Ishikawa (cell line): Measurements from ENCODE around the gene LSM14B.

Source experiments
- CEBPB ChIP-seq: IDR thresholded peaks from 2 replicates; pipeline ENCODE4 v1.6.1; 2012
- CREB1 ChIP-seq: IDR thresholded peaks from 2 replicates; pipeline ENCODE4 v1.6.1; 2012; ENCODE audit warnings: low read depth
- EGR1 ChIP-seq: IDR thresholded peaks from 2 replicates; pipeline ENCODE4 v1.6.1; 2012
- EP300 ChIP-seq: IDR thresholded peaks from 2 replicates; pipeline ENCODE4 v1.6.1; 2012; ENCODE audit warnings: borderline replicate concordance
- FOXM1 ChIP-seq: IDR thresholded peaks from 2 replicates; pipeline ENCODE4 v1.6.1; 2012; ENCODE audit warnings: low read depth, borderline replicate concordance
- NFIC ChIP-seq: IDR thresholded peaks from 2 replicates; pipeline ENCODE4 v1.6.1; 2012
- RAD21 ChIP-seq: IDR thresholded peaks from 2 replicates; pipeline ENCODE4 v1.6.1; 2012; ENCODE audit warnings: low read depth
- REST ChIP-seq: IDR thresholded peaks from 2 replicates; pipeline ENCODE4 v1.6.1; 2012; ENCODE audit warnings: low read depth, mild to moderate bottlenecking
- TAF1 ChIP-seq: IDR thresholded peaks from 2 replicates; pipeline ENCODE4 v1.6.1; 2012; ENCODE audit warnings: low read depth, mild to moderate bottlenecking
- TCF12 ChIP-seq: IDR thresholded peaks from 2 replicates; pipeline ENCODE4 v1.6.1; 2012; ENCODE audit warnings: low read depth
- TEAD4 ChIP-seq: IDR thresholded peaks from 2 replicates; pipeline ENCODE4 v1.6.1; 2012
- USF1 ChIP-seq: IDR thresholded peaks from 2 replicates; pipeline ENCODE4 v1.6.1; 2012
- YY1 ChIP-seq: IDR thresholded peaks from 2 replicates; pipeline ENCODE4 v1.6.1; 2012; ENCODE audit warnings: low read depth
- ZBTB7A ChIP-seq: IDR thresholded peaks from 2 replicates; pipeline ENCODE4 v1.6.1; 2012; ENCODE audit warnings: low read depth
- TF ChIP-seq, protein P1 (sequence below): IDR thresholded peaks from 2 replicates; pipeline ENCODE4 v1.6.1; 2012

The LSM14B gene

GRCh38 chr20:62129731-62130531 is 7.7 kb downstream of the LSM14B start:
- TF ChIP-seq EGR1 (no peak), ZBTB7A (no peak), YY1 (no peak), REST (no peak), USF1 (no peak), TEAD4 (no peak), FOXM1 (no peak), TCF12 (no peak), TAF1 (no peak), RAD21 (no peak), NFIC (no peak), CREB1 (no peak), CEBPB (no peak), EP300 (no peak)
- TF ChIP-seq, protein P1, sequence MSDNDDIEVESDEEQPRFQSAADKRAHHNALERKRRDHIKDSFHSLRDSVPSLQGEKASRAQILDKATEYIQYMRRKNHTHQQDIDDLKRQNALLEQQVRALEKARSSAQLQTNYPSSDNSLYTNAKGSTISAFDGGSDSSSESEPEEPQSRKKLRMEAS, result no peak

- TF ChIP-seq, protein P1, result no peak
- TF ChIP-seq YY1 (no peak), CEBPB (no peak), EP300 (no peak), USF1 (no peak), ZBTB7A (no peak), RAD21 (no peak), FOXM1 (no peak), EGR1 (no peak)
Observed at GRCh38 chr20:62131560-62132320, 9.5 kb downstream of the LSM14B start.

- no peak for TF ChIP-seq NFIC
- TF ChIP-seq USF1, result no peak
- no peak for TF ChIP-seq TCF12
- TF ChIP-seq EGR1, result no peak
- TF ChIP-seq CREB1, result no peak
- TF ChIP-seq RAD21, result no peak
- TF ChIP-seq EP300, result no peak
- no peak for TF ChIP-seq TEAD4
- no peak for TF ChIP-seq REST
- TF ChIP-seq ZBTB7A, result no peak
- no peak for TF ChIP-seq FOXM1
- TF ChIP-seq, protein P1, result no peak
- TF ChIP-seq YY1, result no peak
- TF ChIP-seq TAF1, result no peak
Observed at GRCh38 chr20:62132421-62132820, 10.1 kb downstream of the LSM14B start.

GRCh38 chr20:62133051-62133845 is 11.0 kb downstream of the LSM14B start:
- TF ChIP-seq CEBPB (no peak), RAD21 (no peak), YY1 (no peak), CREB1 (no peak), REST (no peak), TCF12 (no peak), USF1 (no peak), TAF1 (no peak), EP300 (no peak), ZBTB7A (no peak), EGR1 (no peak), NFIC (no peak), TEAD4 (no peak), FOXM1 (no peak)
- TF ChIP-seq, protein P1, result no peak
